Natural killer cell (primary cell): Measurements from ENCODE around the gene NPLOC4. TPM values are rescaled to one million over a fixed set of nuclear protein-coding genes. Genes with fewer than 3 reads are reported as not detected.

Experiments used
- ATAC-seq, 3 donors: fragments of 150-1000 bp in 2 of 3; fragments of 200-7000 bp in 1 of 3; cut with Tn5 transposase; 1 replicate in 1 of 3; 2 replicates in 2 of 3; pipeline ENCODE4 v1.10.0; 2021; ENCODE audit warnings: mild to moderate bottlenecking in 2 of 3, moderate library complexity in 2 of 3
- DNase-seq, 2 donors: peaks; one replicate each; pipeline versions ENCODE4 v3.0.0 to v3.0.0-alpha.2; 2013 to 2021; ENCODE audit warnings: mixed read lengths in 1 of 2
- H3K27ac ChIP-seq: one replicate; pipeline ENCODE4 v1.5.1; 2013; ENCODE audit warnings: mild to moderate bottlenecking, low read length
- H3K27me3 ChIP-seq: one replicate; pipeline ENCODE4 v1.6.1; 2013; ENCODE audit warnings: low read length; ENCODE audit not compliant: control insufficient read depth, insufficient read depth
- H3K36me3 ChIP-seq: one replicate; pipeline ENCODE4 v1.6.1; 2013; ENCODE audit warnings: low read length; ENCODE audit not compliant: control insufficient read depth, insufficient read depth
- H3K4me1 ChIP-seq: one replicate; pipeline ENCODE4 v1.6.1; 2013; ENCODE audit warnings: low read length; ENCODE audit not compliant: control insufficient read depth, insufficient read depth
- H3K4me3 ChIP-seq: one replicate; pipeline ENCODE4 v1.5.1; 2013; ENCODE audit warnings: low read length
- H3K9me3 ChIP-seq: one replicate; pipeline ENCODE4 v1.6.1; 2013; ENCODE audit warnings: low read length; ENCODE audit not compliant: control insufficient read depth, insufficient read depth
- H3K27ac Mint-ChIP-seq, 2 donors: one replicate each; pipeline ENCODE4 v1.8.0; 2022; ENCODE audit warnings: mild to moderate bottlenecking in 2 of 2, mixed read lengths in 2 of 2, moderate library complexity in 1 of 2
- H3K27me3 Mint-ChIP-seq, 2 donors: one replicate each; pipeline ENCODE4 v1.8.0; 2022; ENCODE audit warnings: low read depth in 2 of 2, mixed read lengths in 2 of 2
- H3K36me3 Mint-ChIP-seq: one replicate; pipeline ENCODE4 v1.8.0; 2022; ENCODE audit warnings: mixed read lengths
- H3K4me1 Mint-ChIP-seq, 2 donors: one replicate each; pipeline ENCODE4 v1.8.0; 2022; ENCODE audit warnings: mixed read lengths in 2 of 2
- H3K4me3 Mint-ChIP-seq: one replicate; pipeline ENCODE4 v1.8.0; 2022; ENCODE audit warnings: mild to moderate bottlenecking, moderate library complexity, mixed read lengths
- H3K9me3 Mint-ChIP-seq, 2 donors: one replicate each; pipeline ENCODE4 v1.8.0; 2022; ENCODE audit warnings: mixed read lengths in 2 of 2
- WGBS: methylation state at CpG from one replicate; pipeline ENCODE4 v1.1.7; 2013; ENCODE audit warnings: missing lambda C conversion rate; ENCODE audit not compliant: insufficient coverage; 5-methylcytosine and 5-hydroxymethylcytosine counted together
- intact Hi-C: fragments of 100-400 bp; cut with micrococcal nuclease; formaldehyde crosslinking; loops from one replicate; pipeline ENCODE4 v1.14.2; 2022
- total RNA-seq, 4 donors: library from RNA; stranded (reverse); fragments of 120-200 nt in 1 of 4; gene quantifications; one replicate each; pipeline versions ENCODE4 v1.2.3 to v1.2.4, GENCODE V29; 2013 to 2022
- TF ChIP-seq, protein P1 (sequence below): fragments of 200-600 bp; IDR thresholded peaks from one replicate; pipeline ENCODE4 v1.8.0; 2022; ENCODE audit warnings: antibody characterized with exemption

NPLOC4 gene
- total RNA-seq, 3 donors from 2014 or later (not counting 1 experiment from before 2014, with no cell fraction given) = 96.2 to 117 (median 99.1) TPM

DNA sequence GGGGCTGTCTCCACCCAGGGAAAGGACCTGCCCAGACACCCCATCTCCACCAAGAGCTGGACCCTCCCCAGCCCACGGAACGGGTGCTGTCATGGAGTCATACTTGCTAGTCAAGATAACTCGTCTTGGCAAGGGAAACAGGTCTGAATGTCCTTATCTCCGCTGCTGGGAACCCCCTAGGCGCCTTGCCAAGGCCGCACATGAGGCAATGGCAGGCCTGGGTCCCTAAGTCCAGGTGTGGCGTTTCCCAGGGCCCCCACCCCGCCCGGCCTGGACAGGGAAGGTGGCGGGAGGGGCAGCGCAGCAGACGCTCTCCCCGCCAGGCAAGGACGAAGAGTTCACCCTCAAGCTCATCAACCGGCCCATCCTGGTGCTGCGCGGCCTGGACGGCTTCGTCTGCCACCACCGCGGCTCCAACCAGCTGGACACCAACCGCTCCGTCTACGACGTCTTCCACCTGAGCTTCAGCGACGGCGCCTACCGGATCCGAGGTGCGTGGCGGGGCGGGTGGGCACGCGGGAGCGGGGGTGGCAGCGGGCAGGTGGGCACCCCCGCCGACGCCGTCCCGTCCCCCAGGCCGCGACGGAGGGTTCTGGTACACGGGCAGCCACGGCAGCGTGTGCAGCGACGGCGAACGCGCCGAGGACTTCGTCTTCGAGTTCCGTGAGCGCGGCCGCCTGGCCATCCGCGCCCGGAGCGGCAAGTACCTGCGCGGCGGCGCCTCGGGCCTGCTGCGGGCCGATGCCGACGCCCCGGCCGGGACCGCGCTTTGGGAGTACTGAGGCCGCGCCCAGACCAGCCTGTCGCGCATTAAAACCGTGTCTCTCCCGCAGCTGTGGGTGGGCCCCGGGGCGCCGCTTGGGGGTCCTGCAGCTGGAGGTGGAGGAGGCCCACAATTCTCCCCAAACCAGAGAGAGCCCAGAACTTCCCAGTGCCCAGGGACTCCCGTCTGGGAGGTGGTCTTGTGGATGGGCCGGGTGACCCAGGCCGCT is 100.3 kb downstream of the NPLOC4 start:
- 11% methylated on average over 89 of the region's 89 CpGs for WGBS
- Histone ChIP-seq H3K4me3 (no peak overlapping the region), H3K4me1 (peaks cover 39% of the 10 kb centered on the region), H3K27me3 (peaks cover 19% of the 10 kb centered on the region), H3K9me3 (no peaks in the 10 kb centered on the region), H3K27ac (no peak overlapping the region), H3K36me3 (peaks cover 9% of the 10 kb centered on the region)
- intact Hi-C loops = no loop called here
- no peak overlapping the region for H3K4me3 Mint-ChIP-seq
- H3K4me1 Mint-ChIP-seq = peaks cover 0 to 12% of the 10 kb centered on the region in 2 donors
- H3K27me3 Mint-ChIP-seq = peaks cover 0 to 15% of the 10 kb centered on the region in 2 donors
- H3K36me3 Mint-ChIP-seq = no peaks in the 10 kb centered on the region
- no peaks in the 10 kb centered on the region for H3K9me3 Mint-ChIP-seq
- DNase-seq (peak in 1 of 2 donors; percentile 35), ATAC-seq (peak in 1 of 3 donors; percentile 17)
- H3K27ac Mint-ChIP-seq = no peak overlapping the region
- TF ChIP-seq, protein P1, sequence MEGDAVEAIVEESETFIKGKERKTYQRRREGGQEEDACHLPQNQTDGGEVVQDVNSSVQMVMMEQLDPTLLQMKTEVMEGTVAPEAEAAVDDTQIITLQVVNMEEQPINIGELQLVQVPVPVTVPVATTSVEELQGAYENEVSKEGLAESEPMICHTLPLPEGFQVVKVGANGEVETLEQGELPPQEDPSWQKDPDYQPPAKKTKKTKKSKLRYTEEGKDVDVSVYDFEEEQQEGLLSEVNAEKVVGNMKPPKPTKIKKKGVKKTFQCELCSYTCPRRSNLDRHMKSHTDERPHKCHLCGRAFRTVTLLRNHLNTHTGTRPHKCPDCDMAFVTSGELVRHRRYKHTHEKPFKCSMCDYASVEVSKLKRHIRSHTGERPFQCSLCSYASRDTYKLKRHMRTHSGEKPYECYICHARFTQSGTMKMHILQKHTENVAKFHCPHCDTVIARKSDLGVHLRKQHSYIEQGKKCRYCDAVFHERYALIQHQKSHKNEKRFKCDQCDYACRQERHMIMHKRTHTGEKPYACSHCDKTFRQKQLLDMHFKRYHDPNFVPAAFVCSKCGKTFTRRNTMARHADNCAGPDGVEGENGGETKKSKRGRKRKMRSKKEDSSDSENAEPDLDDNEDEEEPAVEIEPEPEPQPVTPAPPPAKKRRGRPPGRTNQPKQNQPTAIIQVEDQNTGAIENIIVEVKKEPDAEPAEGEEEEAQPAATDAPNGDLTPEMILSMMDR = no peak

DNA sequence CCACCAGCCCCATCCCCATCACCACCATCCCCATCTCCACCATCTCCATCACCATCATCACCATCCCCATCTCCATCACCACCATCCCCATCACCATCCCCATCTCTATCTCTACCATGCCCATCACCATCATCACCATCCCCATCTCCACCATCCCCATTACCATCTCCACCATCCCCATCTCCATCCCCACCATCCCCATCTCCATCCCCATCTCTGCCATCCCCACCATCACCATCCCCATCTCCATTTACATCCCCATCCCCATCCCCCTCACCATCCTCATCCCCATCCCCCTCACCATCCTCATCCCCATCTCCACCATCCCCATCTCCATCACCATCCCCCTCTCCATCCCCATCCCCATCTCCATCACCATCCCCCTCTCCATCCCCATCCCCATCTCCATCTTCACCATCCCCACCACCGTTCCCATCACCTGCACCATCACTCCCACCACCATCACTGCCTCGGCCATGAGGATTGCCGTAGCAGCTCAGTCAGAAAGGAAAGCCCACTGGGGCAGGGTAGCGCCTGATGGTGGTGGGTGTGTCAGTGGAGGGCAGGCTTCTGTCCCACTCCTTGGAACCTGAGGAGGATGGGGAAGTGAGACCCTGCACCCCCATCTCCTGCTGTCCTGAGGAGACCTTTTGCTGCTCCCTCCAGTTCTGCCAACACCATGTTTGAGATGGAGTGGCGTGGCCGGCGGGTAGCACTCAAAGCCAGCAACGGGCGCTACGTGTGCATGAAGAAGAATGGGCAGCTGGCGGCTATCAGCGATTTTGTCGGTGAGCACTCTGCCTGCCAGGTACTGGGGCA is 101.2 kb downstream of the NPLOC4 start:
- peaks cover 0 to 15% of the 10 kb centered on the region in 2 donors for H3K27me3 Mint-ChIP-seq
- H3K4me1 Mint-ChIP-seq = peaks cover 0 to 12% of the 10 kb centered on the region in 2 donors
- intact Hi-C loops = no loop called here
- no peaks in the 10 kb centered on the region for H3K36me3 Mint-ChIP-seq
- no peak overlapping the region for H3K27ac Mint-ChIP-seq
- TF ChIP-seq, protein P1 = no peak
- Histone ChIP-seq H3K36me3 (peaks cover 3% of the 10 kb centered on the region), H3K27ac (no peak overlapping the region), H3K4me1 (peaks cover 39% of the 10 kb centered on the region), H3K27me3 (peaks cover 19% of the 10 kb centered on the region), H3K9me3 (no peaks in the 10 kb centered on the region), H3K4me3 (no peak overlapping the region)
- H3K9me3 Mint-ChIP-seq = no peaks in the 10 kb centered on the region
- no peak for DNase-seq
- H3K4me3 Mint-ChIP-seq = no peak overlapping the region
- ATAC-seq = no peak
- WGBS = 73% methylated on average over 12 of the region's 13 CpGs

DNA sequence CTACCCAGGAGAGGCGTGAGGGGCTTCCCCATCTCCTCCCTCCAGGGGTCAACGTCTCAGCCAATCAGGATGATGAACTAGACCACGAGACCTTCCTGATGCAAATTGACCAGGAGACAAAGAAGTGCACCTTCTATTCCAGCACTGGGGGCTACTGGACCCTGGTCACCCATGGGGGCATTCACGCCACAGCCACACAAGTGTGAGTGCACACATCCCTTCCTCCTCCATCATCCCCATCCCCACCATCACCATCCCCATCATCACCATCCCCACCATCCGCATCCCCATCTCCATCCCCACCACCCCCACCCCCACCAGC is 101.9 kb downstream of the NPLOC4 start:
- Histone ChIP-seq H3K36me3 (peaks cover 2% of the 10 kb centered on the region), H3K27ac (no peak overlapping the region), H3K27me3 (peaks cover 19% of the 10 kb centered on the region), H3K4me1 (peaks cover 39% of the 10 kb centered on the region), H3K9me3 (no peaks in the 10 kb centered on the region), H3K4me3 (no peak overlapping the region)
- Mint-ChIP-seq H3K36me3 (no peaks in the 10 kb centered on the region), H3K27ac (no peak overlapping the region), H3K27me3 (peaks cover 0 to 15% of the 10 kb centered on the region in 2 donors), H3K4me3 (no peak overlapping the region), H3K4me1 (peaks cover 0 to 12% of the 10 kb centered on the region in 2 donors), H3K9me3 (no peaks in the 10 kb centered on the region)
- 86% methylated on average over 5 of the region's 5 CpGs for WGBS
- ATAC-seq (no peak), DNase-seq (no peak)
- intact Hi-C loops = no loop called here
- TF ChIP-seq, protein P1 = no peak
